Hepatocyte (in vitro differentiated cells): ENCODE results near the gene HOXD11. TPM values are rescaled to one million over a fixed set of nuclear protein-coding genes. Genes with fewer than 3 reads are reported as not detected.
A peak's percentile ranks its signal among the peaks of the same experiment; 100 is the strongest.

Source experiments
- DNase-seq: peaks from one replicate; pipeline ENCODE4 v3.0.0-alpha.2; 2016; ENCODE audit warnings: low spot score
- H2AFZ ChIP-seq: fragments of 200-600 bp; sonication (generic); 2 replicates; pipeline ENCODE4 v1.6.0; 2016; ENCODE audit warnings: antibody characterized with exemption, mild to moderate bottlenecking
- H3K27ac ChIP-seq: fragments of 200-600 bp; sonication (generic); 2 replicates; pipeline ENCODE4 v1.5.1; 2016; ENCODE audit warnings: mild to moderate bottlenecking
- H3K27me3 ChIP-seq: fragments of 200-600 bp; sonication (generic); 2 replicates; pipeline ENCODE4 v1.6.1; 2016
- H3K36me3 ChIP-seq: fragments of 200-600 bp; sonication (generic); replicated peaks from 2 replicates; pipeline ENCODE4 v1.5.1; 2016; ENCODE audit warnings: low read depth; ENCODE audit not compliant: insufficient read depth
- H3K4me1 ChIP-seq: fragments of 200-600 bp; sonication (generic); 2 replicates; pipeline ENCODE4 v1.5.1; 2016; ENCODE audit warnings: mild to moderate bottlenecking, moderate library complexity; ENCODE audit not compliant: insufficient read depth
- H3K4me2 ChIP-seq: fragments of 200-600 bp; sonication (generic); 2 replicates; pipeline ENCODE4 v1.6.0; 2016
- H3K4me3 ChIP-seq: fragments of 200-600 bp; sonication (generic); 2 replicates; pipeline ENCODE4 v1.5.1; 2016; ENCODE audit warnings: mild to moderate bottlenecking
- H3K79me2 ChIP-seq: fragments of 200-600 bp; sonication (generic); 2 replicates; pipeline ENCODE4 v1.6.0; 2017; ENCODE audit warnings: mild to moderate bottlenecking
- H3K9me2 ChIP-seq: fragments of 200-600 bp; sonication (generic); replicated peaks from 2 replicates; pipeline ENCODE4 v1.6.0; 2017; ENCODE audit warnings: mild to moderate bottlenecking; ENCODE audit not compliant: insufficient read depth
- H3K9me3 ChIP-seq: fragments of 200-600 bp; sonication (generic); 2 replicates; pipeline ENCODE4 v1.5.1; 2016; ENCODE audit warnings: low read depth, mild to moderate bottlenecking
- H4K20me1 ChIP-seq: fragments of 200-600 bp; sonication (generic); 2 replicates; pipeline ENCODE4 v1.6.0; 2016; ENCODE audit warnings: mild to moderate bottlenecking; ENCODE audit not compliant: insufficient read depth, poor library complexity, severe bottlenecking
- CTCF ChIP-seq: fragments of 200-600 bp; sonication (generic); IDR thresholded peaks from 2 replicates; pipeline ENCODE4 v1.5.1; 2016; ENCODE audit warnings: antibody characterized with exemption, mild to moderate bottlenecking; ENCODE audit not compliant: poor library complexity
- EZH2 ChIP-seq: fragments of 200-600 bp; sonication (generic); IDR thresholded peaks from 2 replicates; pipeline ENCODE4 v1.6.1; 2016; ENCODE audit warnings: antibody characterized with exemption, mild to moderate bottlenecking, borderline replicate concordance
- EZH2phosphoT487 ChIP-seq: fragments of 200-600 bp; sonication (generic); IDR thresholded peaks from one replicate; pipeline ENCODE4 v1.6.1; 2018; ENCODE audit warnings: antibody characterized with exemption, mild to moderate bottlenecking, low read depth, moderate library complexity; ENCODE audit not compliant: unreplicated experiment, severe bottlenecking
- WGBS: methylation state at CpG from one replicate; pipeline ENCODE4 v1.1.6; 2016; ENCODE audit warnings: low lambda C conversion rate; ENCODE audit errors: missing lambda C conversion rate; 5-methylcytosine and 5-hydroxymethylcytosine counted together
- polyA plus RNA-seq: library from polyadenylated mRNA; unstranded; fragments of >200 nt; fragmentation: Nextera tagmentation; extraction: Ambion mirVana; gene quantifications from 2 replicates; pipeline ENCODE4 v1.2.1, GENCODE V29; 2016
- total RNA-seq: library from RNA; depleted of rRNA; stranded (reverse); fragments of >200 nt; gene quantifications from 2 replicates; pipeline ENCODE4 v1.2.3, GENCODE V29; 2014

The HOXD11 gene
- total and polyA plus RNA-seq, 2 experiments from 2014 or later: 6.3 to 9.9 TPM

GRCh38 chr2:176075481-176075880 is 31.6 kb upstream of the HOXD11 start:
- Histone ChIP-seq H3K4me2 (peak overlapping the region; percentile 84), H3K4me3 (peak overlapping the region; percentile 18), H3K27me3 (peaks cover 92% of the 10 kb centered on the region), H2AFZ (no peak overlapping the region), H4K20me1 (no peaks in the 10 kb centered on the region), H3K4me1 (peaks cover 5% of the 10 kb centered on the region), H3K9me3 (no peaks in the 10 kb centered on the region), H3K9me2 (no peaks in the 10 kb centered on the region), H3K79me2 (peaks cover 11% of the 10 kb centered on the region), H3K36me3 (no peaks in the 10 kb centered on the region), H3K27ac (peak overlapping the region; percentile 93)
- WGBS: 10% methylated on average over 15 of the region's 15 CpGs
- peak; percentile 28 for DNase-seq
- TF ChIP-seq CTCF: no peak
- TF ChIP-seq EZH2: no peak
- no peak for TF ChIP-seq EZH2phosphoT487

GRCh38 chr2:176076063-176076462 is 31.0 kb upstream of the HOXD11 start:
- WGBS: 41% methylated on average over 7 of the region's 7 CpGs
- H2AFZ ChIP-seq: no peak overlapping the region

GRCh38 chr2:176076796-176077195 is 30.3 kb upstream of the HOXD11 start:
- H3K4me3 ChIP-seq: no peak overlapping the region
- WGBS: 22% methylated on average over 2 of the region's 2 CpGs
- H3K36me3 ChIP-seq: no peaks in the 10 kb centered on the region
- H3K4me2 ChIP-seq: peak overlapping the region; percentile 84
- TF ChIP-seq EZH2phosphoT487: no peak
- TF ChIP-seq EZH2: no peak
- TF ChIP-seq CTCF: no peak
- no peak for DNase-seq
- no peaks in the 10 kb centered on the region for H4K20me1 ChIP-seq
- peaks cover 19% of the 10 kb centered on the region for H3K79me2 ChIP-seq
- no peaks in the 10 kb centered on the region for H3K9me3 ChIP-seq
- H3K27me3 ChIP-seq: peaks cover 92% of the 10 kb centered on the region
- H3K4me1 ChIP-seq: peaks cover 5% of the 10 kb centered on the region
- H3K27ac ChIP-seq: peak overlapping the region; percentile 93
- H3K9me2 ChIP-seq: no peaks in the 10 kb centered on the region
- H2AFZ ChIP-seq: no peak overlapping the region

More at GRCh38 chr2:176076063-176076462, 31.0 kb upstream of the HOXD11 start:
- Histone ChIP-seq H4K20me1 (no peaks in the 10 kb centered on the region), H3K4me3 (no peak overlapping the region), H3K27ac (peak overlapping the region; percentile 93), H3K36me3 (no peaks in the 10 kb centered on the region), H3K9me2 (no peaks in the 10 kb centered on the region), H3K9me3 (no peaks in the 10 kb centered on the region), H3K4me1 (peaks cover 5% of the 10 kb centered on the region), H3K79me2 (peaks cover 16% of the 10 kb centered on the region), H3K4me2 (peak overlapping the region; percentile 84), H3K27me3 (peaks cover 92% of the 10 kb centered on the region)
- TF ChIP-seq CTCF: no peak
- no peak for TF ChIP-seq EZH2phosphoT487
- TF ChIP-seq EZH2: no peak
- no peak for DNase-seq
